ACHN (cell line): ENCODE measurements around the gene OMP.

Experiments used
- DNase-seq: peaks from one replicate; pipeline ENCODE4 v3.0.0-alpha.2; 2015
- in situ Hi-C: cut with HindIII; loops from 2 replicates; pipeline ENCODE4 v1.10.0; 2017; ENCODE audit warnings: low sequenced_read_pairs, low pct_ligation_motif_present, low pct_unique_long_range_greater_than_20kb

The OMP gene

GRCh38 chr11:77129069-77129841, 26.6 kb downstream of the OMP start:
- in situ Hi-C loops, result no loop called here
- DNase-seq, result no peak

- in situ Hi-C loops, result no loop called here
Measured at GRCh38 chr11:77129842-77130756, 27.5 kb downstream of the OMP start.

GRCh38 chr11:77130763-77131513, 28.3 kb downstream of the OMP start:
- no peak for DNase-seq
- in situ Hi-C loops, result no loop called here

More at GRCh38 chr11:77129842-77130756, 27.5 kb downstream of the OMP start:
- DNase-seq, result no peak

- DNase-seq, result no peak
- in situ Hi-C loops, result no loop called here
Measured at GRCh38 chr11:77131560-77131959, 28.9 kb downstream of the OMP start.

- in situ Hi-C loops, result no loop called here
- DNase-seq, result no peak
Measured at GRCh38 chr11:77135069-77135468, 32.4 kb downstream of the OMP start.

GRCh38 chr11:77136074-77136473, 33.4 kb downstream of the OMP start:
- in situ Hi-C loops, result no loop called here
- no peak for DNase-seq

GRCh38 chr11:77136784-77137420, 34.3 kb downstream of the OMP start:
- in situ Hi-C loops, result no loop called here
- DNase-seq, result no peak

- in situ Hi-C loops, result no loop called here
- no peak for DNase-seq
Measured at GRCh38 chr11:77137421-77137820, 34.8 kb downstream of the OMP start.

- in situ Hi-C loops, result no loop called here
- DNase-seq, result no peak
Measured at GRCh38 chr11:77138106-77138649, 35.5 kb downstream of the OMP start.

- in situ Hi-C loops, result no loop called here
- no peak for DNase-seq
Measured at GRCh38 chr11:77139201-77139600, 36.6 kb downstream of the OMP start.

- DNase-seq, result no peak
- in situ Hi-C loops, result no loop called here
Measured at GRCh38 chr11:77140231-77140851, 37.7 kb downstream of the OMP start.

- in situ Hi-C loops, result no loop called here
- no peak for DNase-seq
Measured at GRCh38 chr11:77141034-77141433, 38.4 kb downstream of the OMP start.

GRCh38 chr11:77141475-77141874, 38.8 kb downstream of the OMP start:
- no peak for DNase-seq
- in situ Hi-C loops, result no loop called here

GRCh38 chr11:77142091-77142975, 39.7 kb downstream of the OMP start:
- DNase-seq, result no peak
- in situ Hi-C loops, result no loop called here

GRCh38 chr11:77143405-77144020, 40.9 kb downstream of the OMP start:
- no peak for DNase-seq
- in situ Hi-C loops, result no loop called here

GRCh38 chr11:77144196-77144856, 41.7 kb downstream of the OMP start:
- in situ Hi-C loops, result no loop called here
- no peak for DNase-seq
